ENCODE data around the gene BPIFB6.

DNA sequence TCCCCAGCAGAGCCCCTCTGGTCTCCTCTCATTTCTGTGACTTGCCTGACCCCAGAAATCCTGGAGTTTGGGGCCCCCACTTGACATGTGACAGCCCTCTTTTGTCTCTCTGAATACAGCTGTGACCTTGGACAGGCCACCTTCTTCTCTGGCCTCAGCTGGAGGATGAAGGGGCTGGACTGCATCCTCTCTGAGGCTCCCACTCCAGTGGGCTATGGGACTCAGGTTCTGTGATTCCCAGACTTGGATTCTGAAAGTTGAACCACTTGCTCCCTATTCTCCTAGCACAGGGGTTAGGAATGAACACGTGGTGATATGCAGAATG is 31.3 kb downstream of the BPIFB6 start:
- TF ChIP-seq, protein P1, sequence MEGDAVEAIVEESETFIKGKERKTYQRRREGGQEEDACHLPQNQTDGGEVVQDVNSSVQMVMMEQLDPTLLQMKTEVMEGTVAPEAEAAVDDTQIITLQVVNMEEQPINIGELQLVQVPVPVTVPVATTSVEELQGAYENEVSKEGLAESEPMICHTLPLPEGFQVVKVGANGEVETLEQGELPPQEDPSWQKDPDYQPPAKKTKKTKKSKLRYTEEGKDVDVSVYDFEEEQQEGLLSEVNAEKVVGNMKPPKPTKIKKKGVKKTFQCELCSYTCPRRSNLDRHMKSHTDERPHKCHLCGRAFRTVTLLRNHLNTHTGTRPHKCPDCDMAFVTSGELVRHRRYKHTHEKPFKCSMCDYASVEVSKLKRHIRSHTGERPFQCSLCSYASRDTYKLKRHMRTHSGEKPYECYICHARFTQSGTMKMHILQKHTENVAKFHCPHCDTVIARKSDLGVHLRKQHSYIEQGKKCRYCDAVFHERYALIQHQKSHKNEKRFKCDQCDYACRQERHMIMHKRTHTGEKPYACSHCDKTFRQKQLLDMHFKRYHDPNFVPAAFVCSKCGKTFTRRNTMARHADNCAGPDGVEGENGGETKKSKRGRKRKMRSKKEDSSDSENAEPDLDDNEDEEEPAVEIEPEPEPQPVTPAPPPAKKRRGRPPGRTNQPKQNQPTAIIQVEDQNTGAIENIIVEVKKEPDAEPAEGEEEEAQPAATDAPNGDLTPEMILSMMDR (conservative IDR thresholded peaks at IDR 0.05; ENCODE audit: low read depth, low read length), result no peak
- no peak for TF ChIP-seq EZH2 (IDR thresholded peaks at IDR 0.05; ENCODE audit: borderline replicate concordance, low read depth, low read length, poor library complexity, severe bottlenecking)
